Fibroblast of skin of back (primary cell): ENCODE measurements around the gene BCAS1.
A peak's percentile ranks its signal among the peaks of the same experiment; 100 is the strongest.
"Not testable (repeated sequence)": the region's sequence is repeated elsewhere in the genome, so short reads cannot be mapped to it uniquely, and the experiment has no call there.

ENCODE experiments used
- DNase-seq: peaks from one replicate; pipeline ENCODE4 v3.0.0-alpha.2; 2013

The BCAS1 gene

DNA sequence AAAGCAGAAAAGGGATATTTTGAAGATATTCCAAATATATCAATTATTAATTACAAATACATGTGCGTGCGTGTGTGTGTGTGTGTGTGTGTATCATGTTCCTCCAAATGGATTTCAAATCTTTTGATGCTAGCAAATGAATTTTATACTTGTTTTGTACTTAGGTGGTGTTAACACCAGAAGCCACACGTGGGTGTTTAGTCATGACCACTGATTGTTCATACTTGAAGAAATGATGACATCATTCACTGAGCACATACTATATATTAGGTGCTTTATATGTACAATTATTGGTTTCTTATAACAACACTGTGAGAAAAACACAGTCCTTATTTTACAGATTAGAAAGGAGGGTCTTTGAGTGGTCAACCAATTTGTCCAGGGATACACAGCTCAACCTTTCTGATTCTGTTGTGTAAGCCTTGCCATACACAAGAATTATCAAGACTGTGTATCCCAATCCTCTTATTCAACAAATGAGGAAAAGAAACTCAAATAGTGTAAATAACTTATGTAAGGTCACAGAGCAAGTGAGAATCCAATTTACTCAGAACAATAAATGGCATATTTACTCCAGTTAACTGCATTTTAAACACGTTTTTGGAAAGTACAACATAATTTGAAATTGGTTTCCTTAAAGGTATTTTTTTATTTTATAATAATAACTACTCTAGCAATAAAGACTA is 88.5 kb downstream of the BCAS1 start:
- DNase-seq: no peak

DNA sequence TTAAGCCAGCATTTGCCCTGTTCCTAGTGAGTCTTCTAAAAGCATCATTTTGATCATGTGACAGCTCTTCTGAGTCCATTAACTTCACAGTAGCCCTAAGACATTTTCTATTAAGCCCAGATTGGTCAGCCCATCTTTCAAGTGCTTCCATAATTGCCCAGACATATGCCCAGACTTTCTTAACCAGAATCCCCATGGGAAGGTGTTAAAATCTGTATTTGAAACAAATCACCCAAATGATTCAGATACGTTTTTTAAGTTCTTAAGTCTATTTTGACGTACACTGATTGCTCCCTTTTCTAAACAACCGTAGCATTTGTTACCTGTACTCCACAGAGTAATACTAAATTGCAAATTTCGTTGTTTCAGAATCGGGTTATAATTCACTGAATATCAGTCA is 89.3 kb downstream of the BCAS1 start:
- DNase-seq: no peak

DNA sequence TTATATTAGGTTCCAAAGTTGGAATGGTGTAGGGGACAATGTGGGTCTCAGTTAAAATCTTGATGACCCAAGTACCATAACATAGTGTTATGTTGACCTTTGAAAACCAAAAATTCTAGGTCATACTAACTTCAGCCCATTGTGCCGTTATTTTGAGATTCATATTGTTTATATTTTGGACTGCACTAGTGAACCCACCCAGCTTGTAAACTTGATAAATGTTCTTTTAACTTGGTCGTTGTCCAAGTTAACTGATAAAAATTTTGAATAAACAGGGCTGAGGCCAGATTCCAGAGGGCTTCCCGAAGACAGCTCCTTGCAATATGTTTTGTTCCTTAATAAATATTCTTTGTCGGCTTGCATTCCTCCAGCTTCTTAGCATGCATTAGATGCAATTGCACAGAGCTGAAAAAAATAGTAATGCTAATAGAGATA is 90.3 kb downstream of the BCAS1 start:
- DNase-seq: no peak

DNA sequence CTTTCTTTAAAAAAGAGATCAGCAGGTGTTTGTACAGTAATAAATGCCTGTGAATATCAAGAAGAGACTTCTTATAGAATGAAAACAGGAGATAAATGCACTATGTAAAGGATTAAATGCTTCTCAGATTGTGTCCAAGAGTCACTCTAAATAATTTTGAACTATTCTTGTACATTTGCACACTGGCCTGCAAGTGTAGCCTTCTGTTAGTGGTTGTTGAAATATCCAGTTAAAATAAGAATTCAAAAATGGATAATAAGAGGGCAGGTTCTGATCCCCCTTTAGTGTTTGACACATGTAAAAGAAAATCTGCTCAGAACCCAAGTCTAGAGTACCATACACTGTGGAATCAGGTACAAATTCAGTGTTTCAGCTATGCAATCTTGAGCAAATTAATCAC is 91.9 kb downstream of the BCAS1 start:
- no peak for DNase-seq

DNA sequence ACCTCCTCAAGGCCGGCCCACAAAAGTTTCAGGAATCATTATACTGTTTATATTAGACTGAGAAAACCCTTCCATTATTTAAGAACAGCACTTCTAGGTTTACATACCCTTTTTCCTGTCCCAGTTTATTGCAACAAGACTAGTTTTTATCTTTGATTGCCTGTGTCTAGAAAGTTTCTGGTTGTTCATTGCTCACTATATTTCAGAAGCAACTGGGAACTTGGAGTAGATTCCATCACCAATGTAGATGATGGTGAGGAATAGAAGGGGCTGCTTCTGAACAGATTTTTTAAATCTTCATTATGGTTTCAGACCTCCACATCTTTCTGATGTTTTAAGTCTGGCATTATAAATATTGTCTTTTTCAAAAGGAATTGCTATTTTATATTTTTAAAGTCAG is 93.0 kb downstream of the BCAS1 start:
- no peak for DNase-seq

DNA sequence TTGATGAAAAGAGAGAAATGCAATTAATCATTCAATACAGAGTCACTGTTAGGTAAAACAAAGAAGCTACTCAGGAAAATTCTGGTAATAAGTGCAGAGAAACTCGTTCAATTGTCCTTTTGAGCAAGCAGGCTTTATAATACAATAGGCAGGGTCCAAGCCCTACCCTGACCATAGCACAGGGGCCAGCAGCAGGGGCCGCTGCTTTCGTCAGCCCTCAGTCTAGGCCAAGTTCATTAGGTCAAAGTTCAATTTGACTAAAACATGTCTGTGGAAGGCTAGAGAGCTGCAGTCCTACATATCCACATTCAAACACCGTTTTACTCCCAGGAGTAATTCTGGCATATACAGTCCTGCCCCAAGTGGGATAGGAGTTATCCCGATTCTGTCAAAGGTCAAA is 94.6 kb downstream of the BCAS1 start:
- DNase-seq: no peak

DNA sequence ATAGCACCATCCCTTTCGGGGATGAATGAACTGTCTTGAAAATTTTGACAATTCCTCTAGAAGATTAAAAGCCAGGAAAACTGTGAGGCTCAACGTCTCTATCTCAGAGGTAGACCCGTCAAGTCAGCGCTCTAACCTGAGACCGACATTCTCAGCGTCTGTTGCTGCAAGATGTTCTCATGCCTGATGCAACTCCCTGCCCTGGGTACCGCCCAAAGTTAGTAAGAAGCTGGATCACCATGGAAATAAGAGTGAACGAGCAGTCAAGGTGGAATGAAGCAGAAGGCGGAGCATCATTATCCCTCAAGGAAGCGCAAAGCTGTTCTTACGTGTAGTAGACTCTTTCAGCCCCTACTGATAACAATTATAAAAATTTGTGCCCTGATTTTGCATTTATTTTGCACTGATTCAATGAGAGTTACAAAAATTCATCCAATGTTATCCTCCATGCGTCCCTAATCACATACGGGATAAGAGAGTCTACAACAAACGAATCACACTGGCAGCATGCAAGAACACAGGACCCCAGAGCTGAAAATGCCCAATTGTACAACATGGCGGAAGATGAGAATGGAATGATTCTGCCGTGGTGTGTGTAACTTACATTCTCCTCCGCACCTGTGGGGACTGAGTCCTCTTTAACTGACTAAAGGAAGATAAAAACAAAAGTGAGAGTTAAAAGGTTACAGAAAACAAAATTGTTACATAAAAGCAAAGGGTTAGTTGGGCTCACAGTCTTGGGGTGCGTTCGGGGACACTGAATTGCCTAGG is 95.4 kb downstream of the BCAS1 start:
- no peak for DNase-seq

DNA sequence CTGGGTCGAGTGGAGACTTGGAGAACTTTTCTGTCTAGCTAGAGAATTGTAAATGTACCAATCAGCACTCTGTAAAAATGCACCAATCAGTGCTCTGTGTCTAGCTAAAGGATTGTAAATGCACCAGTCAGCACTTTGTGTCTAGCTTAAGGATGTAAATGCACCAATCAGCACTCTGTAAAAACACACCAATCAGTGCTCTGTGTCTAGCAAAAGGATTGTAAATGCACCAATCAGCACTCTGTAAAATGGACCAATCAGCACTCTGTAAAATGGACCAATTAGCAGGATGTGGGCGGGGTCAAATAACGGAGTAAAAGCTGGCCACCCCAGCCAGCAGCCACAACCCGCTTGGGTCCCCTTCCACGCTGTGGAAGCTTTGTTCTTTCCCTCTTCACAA is 96.5 kb downstream of the BCAS1 start:
- not testable (repeated sequence) for DNase-seq

DNA sequence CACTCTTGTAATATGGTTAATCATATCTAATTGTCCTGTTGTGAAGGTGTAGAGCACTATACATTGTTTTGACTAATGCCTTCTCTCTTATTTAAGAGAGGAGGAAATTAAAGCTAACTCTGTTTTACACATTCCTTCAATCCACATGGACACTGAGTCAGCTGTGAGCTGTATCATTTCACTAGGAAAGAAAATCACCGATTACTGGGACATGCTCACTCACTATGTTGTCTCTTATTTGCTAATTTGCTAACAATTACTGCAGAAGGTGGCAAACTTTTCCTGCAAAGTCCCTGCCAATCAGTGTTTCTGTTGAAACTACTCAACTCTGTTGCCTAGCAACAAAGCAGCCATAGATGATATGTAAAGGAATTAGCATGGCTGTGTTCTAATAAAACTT is 98.2 kb downstream of the BCAS1 start:
- DNase-seq: no peak

DNA sequence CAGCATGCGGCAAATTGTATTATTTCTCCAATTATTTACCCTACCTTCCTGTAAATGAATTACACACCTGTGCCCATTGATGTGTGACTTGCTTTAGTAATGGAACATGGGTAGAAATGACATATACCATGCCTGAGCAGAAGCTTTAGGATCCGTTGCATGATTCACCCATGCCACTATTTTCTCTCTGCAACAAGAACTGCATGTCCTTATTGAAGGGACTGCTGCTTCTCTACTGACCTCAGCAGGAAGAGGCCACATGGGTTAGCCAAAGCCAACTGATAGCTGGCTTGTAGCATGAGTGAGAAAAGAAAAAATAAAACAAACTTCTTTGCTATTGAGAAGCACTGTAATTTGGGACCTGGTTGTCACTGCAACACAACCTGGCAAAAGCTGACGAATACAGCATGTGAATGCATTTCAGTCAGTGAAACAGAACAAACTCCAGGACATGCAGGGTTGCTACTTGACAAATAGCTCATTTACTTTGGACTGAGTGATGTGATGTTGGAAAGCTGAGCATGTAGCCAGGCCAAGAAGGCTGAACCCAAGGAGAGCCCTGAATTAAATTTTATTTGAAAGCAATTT is 99.2 kb downstream of the BCAS1 start:
- DNase-seq: no peak

DNA sequence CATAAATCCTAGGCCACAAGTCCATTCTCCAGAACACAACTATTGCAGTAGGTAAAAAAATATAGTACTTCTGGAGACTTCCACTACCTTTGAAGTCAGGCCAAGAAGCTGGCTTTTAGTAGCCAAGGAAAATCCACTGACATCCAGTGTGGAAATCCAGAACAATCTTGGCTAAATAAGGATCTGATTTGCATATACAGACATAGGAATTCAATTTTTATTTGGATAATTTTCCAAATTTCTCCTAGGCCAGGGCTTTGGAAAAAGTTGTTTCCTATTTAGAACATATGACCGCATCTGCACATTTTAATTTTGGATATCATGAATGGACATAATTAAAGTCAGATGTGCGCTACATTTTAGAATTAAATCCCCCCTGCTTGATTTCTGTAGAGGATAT is 100.2 kb downstream of the BCAS1 start:
- DNase-seq: no peak

DNA sequence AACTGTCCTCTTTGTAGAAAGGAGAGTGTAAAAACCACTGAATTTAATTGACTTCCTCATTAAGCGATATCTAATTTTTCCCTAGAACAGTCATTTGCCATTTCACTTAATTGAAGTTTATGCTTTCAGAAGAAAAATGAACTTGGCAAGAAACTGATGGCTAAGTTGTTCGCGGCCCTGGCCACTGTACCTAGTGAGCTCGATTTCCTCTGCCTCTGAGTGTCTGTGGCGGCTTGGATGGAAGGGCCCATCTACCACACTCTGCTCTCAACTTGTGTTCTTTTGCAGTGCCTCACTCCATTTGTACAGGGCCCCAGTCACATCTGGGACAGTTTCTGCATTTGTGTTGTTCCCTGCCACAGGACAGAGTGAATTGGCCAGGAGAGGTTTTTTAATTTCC is 102.9 kb downstream of the BCAS1 start:
- DNase-seq: no peak

DNA sequence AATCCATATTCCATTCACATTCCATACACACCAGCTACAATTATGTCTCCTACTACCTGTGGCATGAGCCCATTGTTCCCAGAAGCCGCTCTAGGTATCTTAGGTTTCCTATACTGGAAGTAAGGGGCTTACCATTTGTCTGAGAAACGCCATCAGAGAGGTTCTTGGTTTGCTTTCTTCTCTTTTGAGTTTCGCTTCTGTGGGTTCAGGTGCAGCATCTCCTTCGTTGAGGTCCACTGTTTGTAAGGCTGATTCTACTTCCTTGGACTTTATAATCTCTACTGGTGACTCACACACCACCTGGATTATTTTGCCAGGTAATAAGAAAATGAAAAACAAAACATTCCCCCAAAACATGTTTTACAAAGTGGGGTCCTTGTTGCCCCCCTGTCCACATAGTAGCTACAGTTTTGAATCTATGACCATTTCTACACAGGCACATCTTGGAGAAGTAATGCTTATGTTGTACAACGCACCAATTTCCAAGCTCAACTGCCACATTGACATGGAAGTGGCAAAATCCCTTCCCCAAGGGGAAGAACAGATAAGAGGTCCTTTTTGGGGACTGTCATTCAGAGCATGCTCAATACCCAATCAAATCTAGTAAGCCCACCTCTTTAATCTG is 103.5 kb downstream of the BCAS1 start:
- DNase-seq: no peak

DNA sequence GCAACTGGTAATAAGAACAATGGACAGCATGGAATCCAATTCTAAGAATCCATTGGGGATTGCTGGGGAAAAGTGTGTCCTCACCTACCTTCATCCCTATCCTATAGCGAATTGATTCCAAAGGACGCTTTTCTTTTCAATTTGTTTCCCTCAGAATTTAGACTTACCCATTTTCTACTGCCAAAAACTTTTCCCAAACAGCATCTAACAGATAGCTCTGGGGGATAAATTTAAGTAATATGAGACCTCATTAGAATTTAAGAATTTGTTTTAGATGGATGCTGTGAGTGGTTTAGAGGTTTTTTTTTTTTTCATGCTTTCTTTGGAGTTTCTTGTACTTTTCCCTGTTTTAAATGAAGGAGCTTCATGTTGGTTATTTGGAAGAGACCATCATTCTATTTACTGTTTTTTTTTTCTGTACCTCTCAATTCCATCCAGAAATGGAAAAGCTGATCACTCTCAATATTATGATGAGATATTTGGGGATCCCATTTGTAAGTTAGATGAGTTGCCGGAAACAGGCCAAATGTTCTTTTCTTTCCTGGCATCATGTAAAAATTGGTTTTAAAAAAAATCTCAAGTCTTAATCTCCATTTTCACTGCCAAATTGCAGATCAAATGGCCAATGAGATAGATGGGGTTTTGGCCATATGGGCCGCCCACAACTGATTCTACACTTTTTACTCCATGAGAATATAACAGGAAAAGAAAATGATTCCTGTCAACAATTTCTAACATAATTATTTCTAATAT is 105.7 kb downstream of the BCAS1 start:
- DNase-seq: no peak

DNA sequence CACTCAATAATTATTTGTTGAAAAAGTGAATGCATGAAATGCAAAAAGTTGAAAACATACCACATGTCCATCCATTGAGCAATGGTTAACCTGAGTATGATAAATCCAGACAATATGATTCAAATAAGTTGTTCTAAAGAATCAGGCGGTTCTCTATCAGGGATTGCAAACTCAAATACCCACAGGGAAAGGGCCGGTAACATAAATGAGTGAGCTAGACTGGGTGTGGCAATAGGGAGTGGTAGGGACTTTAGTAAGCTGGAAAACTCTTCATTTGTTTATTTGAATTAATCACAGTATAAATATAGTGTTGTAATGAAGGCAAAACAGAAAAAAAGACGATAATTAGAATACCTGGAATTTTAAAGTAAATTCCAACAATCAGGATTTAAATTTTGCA is 106.3 kb downstream of the BCAS1 start:
- no peak for DNase-seq

DNA sequence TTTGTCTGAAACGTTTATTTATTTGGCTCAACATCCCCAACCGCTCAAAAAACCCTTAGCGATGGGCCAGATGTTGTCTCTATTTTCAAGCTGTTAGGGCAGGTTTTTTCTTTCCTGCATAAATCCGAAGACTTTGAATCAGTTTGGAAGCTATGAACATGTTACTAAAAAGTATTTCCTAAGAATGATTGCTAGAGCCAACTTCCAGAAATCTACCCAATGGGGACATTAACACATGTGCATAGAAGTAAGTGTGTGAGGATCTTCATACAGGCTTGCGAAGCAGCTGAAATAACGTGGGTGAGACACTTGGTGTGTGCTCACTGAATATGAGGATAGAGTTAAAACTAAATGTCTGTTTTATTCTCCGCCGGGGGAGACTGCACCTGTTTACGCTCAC is 106.8 kb downstream of the BCAS1 start:
- no peak for DNase-seq

DNA sequence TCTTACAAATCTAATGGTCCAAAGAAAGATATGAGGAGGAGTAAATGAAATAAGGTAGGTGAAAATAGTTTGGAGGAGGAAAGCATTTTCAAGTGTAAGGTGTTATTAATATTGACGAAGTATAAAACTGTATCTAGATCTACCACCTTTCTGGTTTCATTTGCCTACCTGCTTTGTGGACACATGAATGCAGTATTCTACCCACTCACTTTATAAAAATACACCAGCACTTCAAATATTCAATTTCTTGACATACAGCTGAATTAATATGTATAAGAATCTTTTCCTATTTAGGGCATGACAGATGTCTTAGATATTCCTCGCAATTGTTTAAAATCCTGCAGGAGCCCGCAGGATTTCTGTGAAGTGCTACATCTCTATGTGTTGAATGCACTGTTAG is 108.0 kb downstream of the BCAS1 start:
- no peak for DNase-seq

DNA sequence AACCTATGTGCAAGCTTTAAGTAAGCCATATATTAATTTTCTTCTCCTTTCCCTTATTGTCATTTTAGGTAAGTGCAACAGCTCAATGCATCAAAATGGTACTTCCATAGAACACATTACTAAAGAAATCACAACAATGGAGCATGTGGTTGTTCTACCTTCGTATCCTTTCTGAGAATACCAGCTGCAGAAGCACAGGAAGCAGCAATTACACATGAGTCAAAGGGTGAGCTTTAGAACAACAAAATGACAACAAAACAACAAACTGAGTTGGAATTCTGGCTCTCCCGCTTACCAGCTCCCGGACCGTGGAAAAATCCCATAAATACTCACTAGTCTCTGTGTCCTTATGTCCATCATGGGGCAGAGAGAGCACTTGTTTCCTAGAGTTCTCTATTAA is 108.9 kb downstream of the BCAS1 start:
- no peak for DNase-seq

DNA sequence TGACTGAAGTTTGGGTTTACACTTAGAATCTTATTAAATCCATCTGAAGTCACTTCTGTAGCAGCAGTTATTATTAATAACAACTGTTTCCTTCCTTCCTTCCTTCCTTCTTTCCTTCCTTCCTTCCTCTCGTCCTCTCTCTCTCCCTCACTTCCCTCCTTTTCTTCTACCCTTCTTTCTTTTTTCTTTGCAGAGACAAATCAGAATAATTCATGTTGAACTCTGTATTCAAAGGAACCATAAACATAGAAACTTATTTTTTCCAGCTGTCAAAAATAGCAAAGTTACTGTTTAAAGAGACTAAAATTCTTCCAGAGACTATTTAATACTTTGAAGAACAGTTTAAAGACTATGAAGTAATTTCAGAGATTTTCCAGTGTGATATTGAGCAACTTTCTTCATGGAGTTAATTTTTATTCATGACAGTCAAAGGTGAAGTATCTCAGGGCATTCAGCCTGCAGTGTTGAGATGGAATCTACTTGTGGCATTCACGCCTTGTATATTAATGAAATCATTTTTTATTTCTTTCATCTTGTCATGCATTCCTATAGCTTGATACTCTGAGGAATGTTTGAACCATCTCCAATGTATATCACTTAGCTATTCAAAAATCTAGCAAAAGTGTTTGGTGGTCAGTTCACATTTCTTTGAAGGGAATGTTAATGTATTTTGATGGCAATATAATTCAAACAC is 109.7 kb downstream of the BCAS1 start:
- DNase-seq: peak; percentile 72

DNA sequence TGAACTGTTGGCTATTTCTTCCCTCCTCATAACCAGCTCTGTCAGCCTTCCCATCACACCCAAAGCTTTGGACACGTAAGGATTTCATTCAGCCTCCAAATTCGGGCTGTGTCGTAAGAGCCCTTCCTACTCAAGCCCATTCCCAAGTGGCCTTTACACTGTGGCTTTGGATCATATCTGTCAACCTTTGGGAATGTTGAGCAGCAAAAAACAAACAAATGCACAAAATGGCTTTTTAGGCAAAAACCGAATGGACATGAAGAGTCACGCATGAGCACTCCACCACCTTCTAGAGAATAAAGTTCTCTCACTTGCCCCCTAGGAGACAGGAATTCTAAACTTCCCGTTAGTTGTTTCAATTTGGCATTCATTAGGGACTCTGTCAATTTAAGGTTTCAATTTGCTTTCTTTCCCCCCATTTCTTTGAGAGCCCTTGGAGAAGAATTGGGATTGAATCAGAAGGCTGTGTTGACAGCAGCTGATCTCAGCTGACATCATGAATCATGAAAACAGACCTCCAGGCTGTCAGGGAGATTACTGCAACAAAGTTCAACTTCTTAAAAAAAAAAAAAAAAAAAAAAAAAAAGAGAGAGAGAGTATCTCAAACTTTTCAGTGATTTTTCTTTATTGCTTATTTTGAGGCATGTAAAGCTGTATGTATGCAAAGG is 110.3 kb downstream of the BCAS1 start:
- peak; percentile 91 for DNase-seq

DNA sequence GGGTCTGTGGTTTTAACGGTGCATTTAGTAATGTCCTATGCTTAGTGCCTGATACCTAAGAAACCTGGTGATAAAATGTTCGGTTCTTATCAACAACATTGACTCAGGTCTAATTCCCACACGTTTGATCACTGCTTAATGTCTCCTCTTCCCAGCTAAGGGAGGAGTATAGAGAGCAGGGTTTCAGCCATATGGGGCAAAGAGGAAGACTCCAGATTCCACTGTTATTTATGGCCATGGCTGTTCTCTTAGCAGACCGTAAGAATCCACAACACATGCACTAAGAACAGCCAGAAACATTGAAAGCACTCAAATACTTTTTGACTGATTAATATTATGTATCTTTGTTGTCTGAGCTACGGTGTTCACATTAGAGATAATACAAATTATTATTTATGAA is 112.1 kb downstream of the BCAS1 start:
- DNase-seq: no peak
